ENCODE measurements around the gene HOXB3.

- TF ChIP-seq MNT (IDR thresholded peaks at IDR 0.05) (no peak), RFX3 (CRISPR knock-in tag; IDR thresholded peaks at IDR 0.05) (no peak), MAX (IDR thresholded peaks at IDR 0.05) (no peak), RAD51 (IDR thresholded peaks at IDR 0.05; ENCODE audit: borderline replicate concordance) (no peak)
Observed at GRCh38 chr17:48630925-48631692, 41.1 kb upstream of the HOXB3 start.
